SU-DHL-6 (cell line): Measurements from ENCODE around the gene BIK.

Source experiments
- H2AFZ ChIP-seq: fragments of 200-600 bp; sonication (generic); 2 replicates; pipeline ENCODE4 v1.6.1; 2014; ENCODE audit warnings: low read depth, mild to moderate bottlenecking, moderate library complexity, mixed read lengths, antibody characterized with exemption, low read length; ENCODE audit not compliant: severe bottlenecking
- H3F3A ChIP-seq: fragments of 200-600 bp; shearing (Covaris generic); 2 replicates; pipeline ENCODE4 v1.6.0; 2016; ENCODE audit warnings: antibody characterized with exemption, mild to moderate bottlenecking; ENCODE audit not compliant: insufficient read depth
- H3K27ac ChIP-seq: fragments of 200-600 bp; sonication (generic); 2 replicates; pipeline ENCODE4 v1.5.1; 2016; ENCODE audit warnings: low read depth, mild to moderate bottlenecking, low read length, moderate library complexity, mixed read lengths
- H3K27me3 ChIP-seq: fragments of 200-600 bp; sonication (generic), shearing (Covaris generic); 2 replicates; pipeline ENCODE4 v1.6.0; 2014; ENCODE audit warnings: mild to moderate bottlenecking, low read length
- H3K36me3 ChIP-seq: fragments of 200-600 bp; sonication (generic); 2 replicates; pipeline ENCODE4 v1.6.1; 2014; ENCODE audit warnings: mild to moderate bottlenecking, low read length, mixed read lengths
- H3K4me2 ChIP-seq: fragments of 300-600, 200-600 bp; shearing (Covaris generic), sonication (generic); 2 replicates; pipeline ENCODE4 v1.6.0; 2014; ENCODE audit warnings: low read length, low read depth, mild to moderate bottlenecking; ENCODE audit not compliant: poor library complexity, severe bottlenecking
- H3K4me3 ChIP-seq: fragments of 200-600 bp; sonication (generic); 2 replicates; pipeline ENCODE4 v1.5.1; 2014; ENCODE audit warnings: antibody characterized with exemption, low read length, mild to moderate bottlenecking, mixed read lengths; ENCODE audit not compliant: insufficient read depth, poor library complexity, severe bottlenecking
- H3K79me2 ChIP-seq: fragments of 200-600 bp; sonication (generic); 2 replicates; pipeline ENCODE4 v1.6.1; 2014; ENCODE audit warnings: mild to moderate bottlenecking, low read length, moderate library complexity; ENCODE audit not compliant: insufficient read depth
- H3K9ac ChIP-seq: fragments of 200-600 bp; sonication (generic); 2 replicates; pipeline ENCODE4 v1.7.0; 2014; ENCODE audit warnings: mild to moderate bottlenecking, low read length
- H3K9me2 ChIP-seq: fragments of 200-600 bp; sonication (generic); replicated peaks from 2 replicates; pipeline ENCODE4 v1.6.1; 2014; ENCODE audit warnings: low read length; ENCODE audit not compliant: insufficient read depth
- H3K9me3 ChIP-seq: fragments of 200-600 bp; sonication (generic); 2 replicates; pipeline ENCODE4 v1.6.1; 2014; ENCODE audit warnings: low read length, mixed read lengths; ENCODE audit not compliant: insufficient read depth
- H4K20me1 ChIP-seq: fragments of 200-600 bp; sonication (generic); 2 replicates; pipeline ENCODE4 v1.6.1; 2014; ENCODE audit warnings: low read depth, mild to moderate bottlenecking, antibody characterized with exemption, low read length, moderate library complexity, mixed read lengths
- CTCF ChIP-seq: fragments of 200-600 bp; sonication (generic); IDR thresholded peaks from one replicate; pipeline ENCODE4 v1.5.1; 2017; ENCODE audit warnings: antibody characterized with exemption, mild to moderate bottlenecking, low read length, moderate library complexity; ENCODE audit not compliant: insufficient read depth, poor library complexity, severe bottlenecking
- EZH2phosphoT487 ChIP-seq: fragments of 200-600 bp; sonication (generic), shearing (Covaris generic); conservative IDR thresholded peaks from 2 replicates; pipeline ENCODE4 v1.6.1; 2018; ENCODE audit warnings: mild to moderate bottlenecking, antibody characterized with exemption, low read length, moderate library complexity, mixed read lengths

The BIK gene

GRCh38 chr22:43177479-43177878 lies 66.9 kb downstream of the BIK start:
- no peaks in the 10 kb centered on the region for H3K36me3 ChIP-seq
- no peak overlapping the region for H3K27ac ChIP-seq
- H3K9me2 ChIP-seq: no peaks in the 10 kb centered on the region
- no peaks in the 10 kb centered on the region for H3F3A ChIP-seq
- no peaks in the 10 kb centered on the region for H4K20me1 ChIP-seq
- H3K9ac ChIP-seq: no peak overlapping the region
- TF ChIP-seq EZH2phosphoT487: no peak
- no peak for TF ChIP-seq CTCF
- no peaks in the 10 kb centered on the region for H3K79me2 ChIP-seq
- no peak overlapping the region for H3K4me3 ChIP-seq
- H3K27me3 ChIP-seq: no peaks in the 10 kb centered on the region
- no peaks in the 10 kb centered on the region for H3K9me3 ChIP-seq
- H3K4me2 ChIP-seq: no peak overlapping the region
- H2AFZ ChIP-seq: no peak overlapping the region
